ENCODE results near the gene SYNRG.
"Not testable (repeated sequence)": the region's sequence is repeated elsewhere in the genome, so short reads cannot be mapped to it uniquely, and the experiment has no call there.

The SYNRG gene

DNA sequence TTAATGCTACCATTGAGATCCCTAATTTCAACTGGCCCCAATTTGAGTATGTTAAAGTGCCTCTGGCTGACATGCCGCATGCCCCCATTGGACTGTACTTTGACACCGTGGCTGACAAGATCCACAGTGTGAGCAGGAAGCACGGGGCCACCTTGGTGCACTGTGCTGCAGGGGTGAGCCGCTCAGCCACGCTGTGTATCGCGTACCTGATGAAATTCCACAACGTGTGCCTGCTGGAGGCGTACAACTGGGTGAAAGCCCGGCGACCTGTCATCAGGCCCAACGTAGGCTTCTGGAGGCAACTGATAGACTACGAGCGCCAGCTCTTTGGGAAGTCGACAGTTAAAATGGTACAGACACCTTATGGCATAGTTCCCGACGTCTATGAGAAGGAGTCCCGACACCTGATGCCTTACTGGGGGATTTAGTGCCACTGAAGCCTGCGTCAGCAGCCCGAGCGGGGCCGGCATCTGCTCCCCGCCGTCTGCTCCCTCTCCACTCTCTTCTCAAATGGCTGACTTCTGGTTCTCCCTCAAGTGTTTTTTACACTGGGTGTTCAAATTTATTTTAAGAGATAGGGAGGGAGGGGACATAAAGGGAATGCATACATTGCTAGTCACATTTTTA, 96.7 kb downstream of the SYNRG start:
- H3K4me1 ChIP-seq (ENCODE audit: control insufficient read depth, insufficient read depth, low read length), result no peaks in the 10 kb centered on the region
- no peaks in the 10 kb centered on the region for H3K9me3 ChIP-seq (replicated peaks; ENCODE audit: low read length)
- no peak overlapping the region for H3K9ac ChIP-seq (ENCODE audit: low read depth, low read length)
- no peak overlapping the region for H3K4me2 ChIP-seq (ENCODE audit: low read length)
- H3K27me3 ChIP-seq (ENCODE audit: control insufficient read depth, insufficient read depth, low read length), result no peaks in the 10 kb centered on the region
- H3K4me3 ChIP-seq (ENCODE audit: low read length), result no peak overlapping the region
- peaks cover 44% of the 10 kb centered on the region for H3K36me3 ChIP-seq (ENCODE audit: insufficient read depth, low read length)

DNA sequence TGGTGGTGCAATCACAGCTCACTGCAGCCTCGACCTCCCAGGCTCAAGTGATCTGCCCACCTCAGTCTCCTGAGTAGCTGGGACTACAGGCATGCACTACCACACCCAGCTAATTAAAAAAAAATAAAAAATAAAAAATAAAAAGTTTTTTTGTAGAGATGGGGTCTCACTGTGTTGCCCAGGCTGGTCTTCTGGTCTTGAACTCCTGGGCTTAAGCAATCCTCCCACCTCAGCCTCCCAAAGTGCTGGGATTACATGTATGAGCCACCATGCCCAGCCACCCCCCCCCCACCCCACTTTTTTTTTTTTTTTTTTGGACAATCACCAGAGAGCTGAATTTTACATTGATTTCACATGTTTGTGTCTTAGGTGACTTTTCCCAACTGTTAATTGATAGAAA, 97.6 kb downstream of the SYNRG start:
- not testable (repeated sequence) for H3K4me3 ChIP-seq (ENCODE audit: low read length); H3K9ac ChIP-seq (ENCODE audit: low read depth, low read length); H3K4me1 ChIP-seq (ENCODE audit: control insufficient read depth, insufficient read depth, low read length); H3K27me3 ChIP-seq (ENCODE audit: control insufficient read depth, insufficient read depth, low read length); H3K9me3 ChIP-seq (replicated peaks; ENCODE audit: low read length); H3K4me2 ChIP-seq (ENCODE audit: low read length)
- H3K36me3 ChIP-seq (ENCODE audit: insufficient read depth, low read length), result peaks cover 37% of the 10 kb centered on the region

DNA sequence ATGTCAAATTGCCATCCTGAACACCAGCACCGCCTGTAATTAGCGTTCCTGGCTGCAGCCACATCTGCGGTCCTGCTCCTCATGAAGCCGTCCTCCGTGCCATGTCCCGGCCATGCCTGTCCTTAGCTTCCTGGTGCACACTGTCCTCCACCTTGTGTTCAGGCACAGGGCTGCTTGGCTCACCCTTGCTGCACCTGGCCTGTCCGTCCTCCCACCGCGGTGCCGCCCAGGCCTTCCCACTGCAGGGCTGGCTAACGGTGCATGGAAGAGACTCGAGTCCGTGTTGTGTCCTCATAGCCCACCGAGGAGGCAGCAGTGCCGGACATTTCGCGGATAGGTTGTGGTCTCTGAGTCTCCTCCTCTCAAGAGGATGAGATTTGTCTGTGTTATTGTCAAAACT, 99.2 kb downstream of the SYNRG start:
- no peak overlapping the region for H3K4me3 ChIP-seq (ENCODE audit: low read length)
- no peak overlapping the region for H3K9ac ChIP-seq (ENCODE audit: low read depth, low read length)
- H3K4me2 ChIP-seq (ENCODE audit: low read length), result no peak overlapping the region
- no peaks in the 10 kb centered on the region for H3K27me3 ChIP-seq (ENCODE audit: control insufficient read depth, insufficient read depth, low read length)
- peaks cover 31% of the 10 kb centered on the region for H3K36me3 ChIP-seq (ENCODE audit: insufficient read depth, low read length)
- no peaks in the 10 kb centered on the region for H3K4me1 ChIP-seq (ENCODE audit: control insufficient read depth, insufficient read depth, low read length)
- H3K9me3 ChIP-seq (replicated peaks; ENCODE audit: low read length), result no peaks in the 10 kb centered on the region

DNA sequence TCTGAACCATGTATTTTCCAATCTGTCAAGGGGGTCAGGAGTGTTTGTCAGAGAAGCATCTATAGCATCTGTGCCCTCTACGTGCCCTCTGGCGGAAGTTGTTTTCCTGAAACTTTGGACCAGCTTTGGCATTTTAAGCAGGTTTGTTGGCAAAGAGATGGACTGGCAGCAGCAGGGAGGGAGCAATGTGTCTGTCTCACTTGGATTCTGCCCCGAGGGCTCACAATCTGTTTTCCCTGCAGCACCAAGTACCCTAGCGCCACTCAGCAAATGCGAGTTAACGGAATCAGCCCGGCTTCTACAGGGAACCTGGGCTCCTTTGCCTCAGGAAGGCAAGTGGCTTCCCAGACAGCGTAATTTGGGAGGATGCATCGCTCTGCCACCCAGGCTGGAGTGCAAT, 102.1 kb downstream of the SYNRG start:
- H3K9ac ChIP-seq (ENCODE audit: low read depth, low read length), result no peak overlapping the region
- H3K4me3 ChIP-seq (ENCODE audit: low read length), result no peak overlapping the region
- H3K27me3 ChIP-seq (ENCODE audit: control insufficient read depth, insufficient read depth, low read length), result no peaks in the 10 kb centered on the region
- H3K9me3 ChIP-seq (replicated peaks; ENCODE audit: low read length), result no peaks in the 10 kb centered on the region
- peaks cover 11% of the 10 kb centered on the region for H3K36me3 ChIP-seq (ENCODE audit: insufficient read depth, low read length)
- H3K4me1 ChIP-seq (ENCODE audit: control insufficient read depth, insufficient read depth, low read length), result no peaks in the 10 kb centered on the region
- H3K4me2 ChIP-seq (ENCODE audit: low read length), result no peak overlapping the region

DNA sequence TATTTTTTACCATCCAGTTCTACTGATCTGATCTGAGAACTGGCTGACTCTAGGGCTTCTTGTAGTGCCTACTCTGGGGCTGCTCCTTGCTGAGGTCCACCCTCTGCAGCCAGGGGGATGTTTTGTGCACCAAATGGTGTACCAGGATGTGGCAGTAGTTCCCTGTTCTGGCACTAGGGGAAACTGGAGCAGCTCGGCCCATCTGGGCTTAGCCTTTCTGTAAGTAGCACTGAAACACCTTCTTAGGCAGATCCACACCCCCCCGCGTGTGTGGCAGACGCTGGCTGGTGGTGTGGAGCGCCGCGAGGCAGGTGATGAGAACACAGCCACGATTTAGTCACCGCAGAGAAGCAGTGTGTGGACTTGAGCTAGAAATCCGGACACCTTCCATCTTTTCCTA, 102.5 kb downstream of the SYNRG start:
- H3K4me3 ChIP-seq (ENCODE audit: low read length), result no peak overlapping the region
- no peaks in the 10 kb centered on the region for H3K4me1 ChIP-seq (ENCODE audit: control insufficient read depth, insufficient read depth, low read length)
- no peaks in the 10 kb centered on the region for H3K27me3 ChIP-seq (ENCODE audit: control insufficient read depth, insufficient read depth, low read length)
- no peak overlapping the region for H3K9ac ChIP-seq (ENCODE audit: low read depth, low read length)
- H3K9me3 ChIP-seq (replicated peaks; ENCODE audit: low read length), result no peaks in the 10 kb centered on the region
- peaks cover 9% of the 10 kb centered on the region for H3K36me3 ChIP-seq (ENCODE audit: insufficient read depth, low read length)
- no peak overlapping the region for H3K4me2 ChIP-seq (ENCODE audit: low read length)

DNA sequence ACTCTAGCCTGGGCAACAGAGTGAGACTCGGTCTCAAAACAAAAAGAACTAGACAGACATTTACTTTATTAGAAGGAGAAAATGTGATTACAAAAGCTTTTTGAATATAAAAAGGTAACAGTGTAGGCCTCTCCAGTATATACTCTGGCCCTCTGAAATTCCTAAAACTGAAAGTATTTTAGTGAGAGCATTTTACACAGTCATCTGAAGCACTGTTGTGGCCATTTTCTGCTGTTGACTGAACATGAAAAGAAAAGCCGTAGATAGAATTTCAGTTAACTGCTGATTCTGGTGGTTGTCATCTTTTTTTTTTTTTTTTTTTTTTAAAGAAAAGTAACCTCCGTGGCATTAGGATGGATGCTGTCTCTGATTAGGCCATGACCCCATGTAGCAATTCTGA, 103.9 kb downstream of the SYNRG start:
- Histone ChIP-seq H3K27me3 (ENCODE audit: control insufficient read depth, insufficient read depth, low read length) (no peaks in the 10 kb centered on the region), H3K9ac (ENCODE audit: low read depth, low read length) (no peak overlapping the region), H3K4me3 (ENCODE audit: low read length) (no peak overlapping the region), H3K4me2 (ENCODE audit: low read length) (no peak overlapping the region), H3K4me1 (ENCODE audit: control insufficient read depth, insufficient read depth, low read length) (no peaks in the 10 kb centered on the region), H3K36me3 (ENCODE audit: insufficient read depth, low read length) (peaks cover 6% of the 10 kb centered on the region), H3K9me3 (replicated peaks; ENCODE audit: low read length) (no peaks in the 10 kb centered on the region)

DNA sequence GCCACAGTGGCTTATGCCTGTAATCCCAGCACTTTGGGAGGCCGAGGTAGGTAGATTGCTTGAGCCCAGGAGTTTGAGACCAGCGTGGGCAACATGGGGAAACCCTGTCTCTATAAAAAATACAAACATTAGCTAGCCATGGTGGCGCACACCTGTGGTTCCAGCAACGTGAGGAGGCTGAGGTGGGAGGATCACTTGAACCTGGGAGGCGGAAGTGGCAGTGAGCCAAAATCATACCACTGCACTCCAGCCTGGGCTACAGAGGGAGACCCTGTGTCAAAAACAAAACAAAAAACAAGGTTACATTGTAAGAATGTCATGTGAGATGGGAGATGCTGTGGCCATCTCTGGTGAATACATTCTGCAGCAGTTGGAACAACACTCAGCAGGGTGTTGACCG, 106.1 kb downstream of the SYNRG start:
- Histone ChIP-seq H3K4me1 (ENCODE audit: control insufficient read depth, insufficient read depth, low read length) (no peaks in the 10 kb centered on the region), H3K9me3 (replicated peaks; ENCODE audit: low read length) (no peaks in the 10 kb centered on the region), H3K27me3 (ENCODE audit: control insufficient read depth, insufficient read depth, low read length) (no peaks in the 10 kb centered on the region), H3K4me2 (ENCODE audit: low read length) (no peak overlapping the region), H3K36me3 (ENCODE audit: insufficient read depth, low read length) (peaks cover 10% of the 10 kb centered on the region), H3K9ac (ENCODE audit: low read depth, low read length) (no peak overlapping the region), H3K4me3 (ENCODE audit: low read length) (no peak overlapping the region)

DNA sequence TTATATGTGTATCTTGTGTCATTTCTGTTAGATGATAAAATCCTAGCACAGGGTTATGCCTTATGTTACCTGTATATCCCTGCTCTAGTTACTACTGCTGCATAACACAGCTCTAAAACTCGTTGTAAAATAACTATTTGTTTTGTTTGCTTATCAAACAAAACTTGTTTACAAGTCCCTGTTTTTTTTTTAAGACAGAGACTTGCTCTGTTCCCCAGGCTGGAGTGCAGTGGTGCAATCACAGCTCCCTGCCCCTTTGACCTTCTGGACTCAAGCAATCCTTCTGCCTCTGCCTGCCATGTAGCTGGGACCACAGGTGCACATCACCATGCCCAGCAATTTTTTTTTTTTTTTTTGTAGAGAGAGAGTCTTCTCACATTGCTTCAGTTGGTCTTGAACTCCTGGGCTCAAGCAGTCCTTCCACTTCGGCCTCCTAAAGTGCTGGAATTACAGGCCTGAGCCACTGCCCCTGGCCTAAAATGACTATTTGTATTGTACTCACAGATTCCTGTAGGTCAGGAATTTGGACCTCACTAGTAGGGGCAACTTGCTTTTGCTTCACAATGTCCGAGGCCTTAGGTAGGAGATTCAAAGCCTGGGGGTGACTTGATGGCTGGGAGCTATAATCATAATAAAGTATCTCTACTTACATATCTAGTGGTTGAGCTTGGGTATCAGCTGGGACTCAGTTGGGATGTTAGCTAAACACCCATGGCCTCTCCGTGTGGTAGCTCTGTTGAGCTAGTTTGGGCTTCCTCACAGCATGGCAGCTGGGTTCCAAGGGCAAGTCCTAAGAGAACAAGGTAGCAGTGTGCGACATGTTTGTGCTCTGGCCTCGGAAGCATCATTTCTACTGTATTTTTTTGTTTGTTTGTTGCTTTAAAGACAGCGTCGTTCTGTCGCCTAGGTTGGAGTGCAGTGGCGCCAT, 106.9 kb downstream of the SYNRG start:
- H3K9me3 ChIP-seq (replicated peaks; ENCODE audit: low read length), result no peaks in the 10 kb centered on the region
- no peak overlapping the region for H3K4me2 ChIP-seq (ENCODE audit: low read length)
- H3K36me3 ChIP-seq (ENCODE audit: insufficient read depth, low read length), result peaks cover 4% of the 10 kb centered on the region
- H3K4me3 ChIP-seq (ENCODE audit: low read length), result no peak overlapping the region
- no peak overlapping the region for H3K9ac ChIP-seq (ENCODE audit: low read depth, low read length)
- H3K27me3 ChIP-seq (ENCODE audit: control insufficient read depth, insufficient read depth, low read length), result no peaks in the 10 kb centered on the region
- no peaks in the 10 kb centered on the region for H3K4me1 ChIP-seq (ENCODE audit: control insufficient read depth, insufficient read depth, low read length)

DNA sequence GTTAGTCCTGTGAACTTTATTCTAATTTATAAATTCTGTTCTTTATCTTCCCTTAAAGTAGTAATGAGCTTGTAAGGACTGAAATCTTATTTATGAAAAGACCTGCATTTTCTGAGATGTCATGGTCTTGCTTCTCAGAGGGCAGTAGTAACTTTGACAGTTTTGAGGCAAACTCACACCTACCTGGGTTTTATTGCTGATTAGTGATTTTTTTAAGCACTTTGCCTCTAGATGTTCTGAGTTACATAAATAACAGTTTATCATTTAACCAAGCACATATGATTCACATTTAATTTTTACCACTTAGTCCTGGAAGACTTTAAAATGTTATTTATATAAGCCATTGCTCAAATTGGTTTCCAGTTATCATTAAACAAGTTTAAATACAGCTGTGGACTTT, 108.8 kb downstream of the SYNRG start:
- H3K4me3 ChIP-seq (ENCODE audit: low read length), result no peak overlapping the region

DNA sequence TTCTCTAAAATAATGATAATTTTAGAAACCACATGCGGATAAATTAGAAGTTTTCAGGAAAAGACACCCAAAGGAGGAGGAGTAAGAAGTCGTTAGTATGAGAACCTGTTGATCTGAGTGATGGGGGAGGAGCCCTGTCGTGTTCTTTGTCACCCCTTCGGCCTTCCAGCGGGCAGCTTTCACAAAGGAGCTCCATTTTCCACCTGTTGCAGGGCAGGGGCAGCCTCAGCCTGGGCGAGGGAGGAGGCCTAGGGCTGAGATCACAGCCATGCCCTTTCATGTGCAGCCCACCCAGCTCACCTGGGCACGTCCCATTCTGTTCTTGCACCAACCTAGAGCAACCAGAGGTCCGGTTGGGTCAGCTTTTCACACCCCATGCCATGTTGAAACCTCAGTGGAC, 114.2 kb downstream of the SYNRG start:
- Histone ChIP-seq H3K4me1 (ENCODE audit: control insufficient read depth, insufficient read depth, low read length) (peaks cover 44% of the 10 kb centered on the region), H3K27me3 (ENCODE audit: control insufficient read depth, insufficient read depth, low read length) (no peaks in the 10 kb centered on the region), H3K4me3 (ENCODE audit: low read length) (no peak overlapping the region), H3K9ac (ENCODE audit: low read depth, low read length) (no peak overlapping the region), H3K4me2 (ENCODE audit: low read length) (no peak overlapping the region), H3K9me3 (replicated peaks; ENCODE audit: low read length) (no peaks in the 10 kb centered on the region), H3K36me3 (ENCODE audit: insufficient read depth, low read length) (peaks cover 7% of the 10 kb centered on the region)

More for the DNA sequence above, 108.8 kb downstream of the SYNRG start:
- Histone ChIP-seq H3K36me3 (ENCODE audit: insufficient read depth, low read length) (peaks cover 4% of the 10 kb centered on the region), H3K9me3 (replicated peaks; ENCODE audit: low read length) (no peaks in the 10 kb centered on the region), H3K9ac (ENCODE audit: low read depth, low read length) (no peak overlapping the region), H3K4me2 (ENCODE audit: low read length) (no peak overlapping the region), H3K4me1 (ENCODE audit: control insufficient read depth, insufficient read depth, low read length) (peaks cover under 1% of the 10 kb centered on the region), H3K27me3 (ENCODE audit: control insufficient read depth, insufficient read depth, low read length) (no peaks in the 10 kb centered on the region)

DNA sequence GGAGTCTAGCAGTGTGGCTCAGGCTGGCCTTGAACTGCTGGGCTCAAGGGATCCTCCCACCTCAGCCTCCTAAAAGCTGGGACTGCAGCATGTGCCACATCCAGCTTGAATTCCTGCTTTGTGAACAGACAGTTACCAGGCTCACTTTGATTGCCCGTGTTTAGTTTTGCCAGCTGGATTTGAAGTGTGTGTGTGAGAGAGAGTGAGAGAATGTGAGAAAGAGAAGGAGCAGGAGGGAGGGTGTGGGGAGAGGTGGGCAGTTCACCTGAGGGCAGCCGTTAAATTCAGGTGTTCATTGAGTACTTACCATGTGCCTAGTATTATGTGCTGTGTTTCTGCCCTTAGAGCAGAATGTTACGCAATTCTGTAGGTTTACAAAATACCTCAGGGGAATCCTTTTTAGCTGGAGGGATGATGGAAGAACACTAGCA, 114.8 kb downstream of the SYNRG start:
- no peak overlapping the region for H3K4me3 ChIP-seq (ENCODE audit: low read length)

More for the DNA sequence above, 114.8 kb downstream of the SYNRG start:
- Histone ChIP-seq H3K4me1 (ENCODE audit: control insufficient read depth, insufficient read depth, low read length) (peaks cover 44% of the 10 kb centered on the region), H3K4me2 (ENCODE audit: low read length) (no peak overlapping the region), H3K27me3 (ENCODE audit: control insufficient read depth, insufficient read depth, low read length) (no peaks in the 10 kb centered on the region), H3K9me3 (replicated peaks; ENCODE audit: low read length) (no peaks in the 10 kb centered on the region), H3K9ac (ENCODE audit: low read depth, low read length) (peak overlapping the region; percentile 28), H3K36me3 (ENCODE audit: insufficient read depth, low read length) (peaks cover 4% of the 10 kb centered on the region)

Data from skeletal muscle satellite cell (primary cell).